GM12878 (cell line): Measurements from ENCODE around the gene DRAP1. TPM values are rescaled to one million over a fixed set of nuclear protein-coding genes. Genes with fewer than 3 reads are reported as not detected.

ENCODE experiments used
- ATAC-seq: fragments of 200-7000 bp; cut with Tn5 transposase; 3 replicates; pipeline ENCODE4 v1.9.1; 2020; ENCODE audit warnings: mild to moderate bottlenecking, moderate library complexity
- BruUV-seq: library from RNA; stranded (reverse); fragments of 400-500 nt; replicated peaks from 2 replicates; lab custom pipeline; 2021; lab: Mats Ljungman, UMichigan
- CTCF ChIA-PET: fragments of 300-600 bp; sonication (Branson Sonifier 250); formaldehyde crosslinking; extraction: SDS; loops from one replicate; lab custom pipeline; 2021; ENCODE audit warnings: inconsistent platforms; lab: Yijun Ruan, JAX
- POLR2A ChIA-PET: fragments of 350-600 bp; formaldehyde crosslinking; extraction: SDS; loops from one replicate; lab custom pipeline; 2021; ENCODE audit warnings: inconsistent platforms; lab: Charles Lee
- RAD21 ChIA-PET: fragments of 300-600 bp; sonication (Branson Sonifier 250); formaldehyde crosslinking; loops from one replicate; lab custom pipeline; 2023; ENCODE audit warnings: antibody characterized with exemption; ENCODE audit not compliant: unreplicated experiment; lab: Charles Lee
- SMC1A ChIA-PET: fragments of 300-600 bp; sonication (Branson Sonifier 250); formaldehyde crosslinking; loops from one replicate; lab custom pipeline; 2023; ENCODE audit not compliant: unreplicated experiment, uncharacterized antibody; lab: Charles Lee
- DNase-seq: peaks from one replicate; pipeline ENCODE4 v3.0.0-alpha.2; 2011; ENCODE audit warnings: low read depth, low spot score
- FAIRE-seq: peaks from 3 replicates; lab custom pipeline; 2011; peaks lifted over from hg19 to GRCh38; lab: Jason Lieb, UNC
- H2AFZ ChIP-seq: 2 replicates; pipeline ENCODE4 v1.6.0; 2011; ENCODE audit warnings: low read depth, low read length, control low read depth; ENCODE audit not compliant: control insufficient read depth
- H3K27ac ChIP-seq: 2 replicates; pipeline ENCODE4 v1.5.1; 2011; ENCODE audit warnings: control low read depth; ENCODE audit not compliant: control insufficient read depth, insufficient read depth
- H3K27me3 ChIP-seq, 2 experiments: replicated peaks in 1 of 2; 2 replicates each; pipeline versions ENCODE4 v1.6.0 to v1.6.1; 2011; ENCODE audit warnings: low read length in 1 of 2; ENCODE audit not compliant: control insufficient read depth in 2 of 2, insufficient read depth in 2 of 2
- H3K36me3 ChIP-seq, 2 experiments: 2 replicates each; pipeline ENCODE4 v1.5.1; 2011; ENCODE audit warnings: low read length in 1 of 2; ENCODE audit not compliant: control insufficient read depth in 2 of 2, insufficient read depth in 2 of 2
- H3K4me1 ChIP-seq: 2 replicates; pipeline ENCODE4 v1.6.1; 2011; ENCODE audit warnings: mild to moderate bottlenecking, low read length, moderate library complexity, mixed read lengths; ENCODE audit not compliant: control insufficient read depth, insufficient read depth
- H3K4me2 ChIP-seq: 2 replicates; pipeline ENCODE4 v1.6.0; 2011; ENCODE audit warnings: control low read depth; ENCODE audit not compliant: control insufficient read depth, insufficient read depth
- H3K4me3 ChIP-seq: fragments of 200-600 bp; sonication (generic); 2 replicates; pipeline ENCODE4 v1.5.1; 2016
- H3K79me2 ChIP-seq: 2 replicates; pipeline ENCODE4 v1.6.0; 2011; ENCODE audit warnings: low read length; ENCODE audit not compliant: control insufficient read depth, insufficient read depth
- H3K9ac ChIP-seq: 2 replicates; pipeline ENCODE4 v1.8.0; 2011; ENCODE audit warnings: low read length, control low read depth, mixed read lengths; ENCODE audit not compliant: control insufficient read depth, insufficient read depth
- H3K9me3 ChIP-seq: replicated peaks from 3 replicates; pipeline ENCODE4 v1.5.1; 2011; ENCODE audit warnings: mild to moderate bottlenecking, low read length; ENCODE audit not compliant: control insufficient read depth, insufficient read depth
- H4K20me1 ChIP-seq: 2 replicates; pipeline ENCODE4 v1.6.0; 2011; ENCODE audit not compliant: control insufficient read depth, insufficient read depth
- BACH1 ChIP-seq: fragments of 450-650 bp; IDR thresholded peaks from 2 replicates; pipeline ENCODE4 v1.6.1; 2017; ENCODE audit warnings: mild to moderate bottlenecking, borderline replicate concordance
- BMI1 ChIP-seq: fragments of 450-650 bp; IDR thresholded peaks from 2 replicates; pipeline ENCODE4 v1.6.1; 2016; ENCODE audit warnings: mild to moderate bottlenecking, moderate library complexity, borderline replicate concordance
- CBFB ChIP-seq: IDR thresholded peaks from 2 replicates; pipeline ENCODE4 v1.6.1; 2016; ENCODE audit warnings: antibody characterized with exemption, low read depth
- CREM ChIP-seq: IDR thresholded peaks from 2 replicates; pipeline ENCODE4 v1.6.1; 2014; ENCODE audit warnings: antibody characterized with exemption, low read depth
- CTCF ChIP-seq, 3 experiments: IDR thresholded peaks in 2 of 3; conservative IDR thresholded peaks in 1 of 3; 2 replicates each; pipeline ENCODE4 v1.5.1; 2011; ENCODE audit warnings: low read depth in 3 of 3, low read length in 3 of 3, mild to moderate bottlenecking in 3 of 3, control low read depth in 2 of 3, moderate library complexity in 2 of 3, inconsistent platforms in 1 of 3, mixed read lengths in 1 of 3; ENCODE audit not compliant: control insufficient read depth in 2 of 3, insufficient read depth in 1 of 3; ENCODE audit errors: extremely low read depth in 1 of 3
- IKZF1 ChIP-seq: fragments of 450-650 bp; conservative IDR thresholded peaks from 2 replicates; pipeline ENCODE4 v1.6.1; 2017; ENCODE audit warnings: antibody characterized with exemption, mild to moderate bottlenecking
- MTA3 ChIP-seq: IDR thresholded peaks from 2 replicates; pipeline ENCODE4 v1.6.1; 2012; ENCODE audit warnings: low read length, inconsistent platforms, borderline replicate concordance
- NR2F1 ChIP-seq: fragments of 450-650 bp; conservative IDR thresholded peaks from 2 replicates; pipeline ENCODE4 v1.6.1; 2017; ENCODE audit warnings: mild to moderate bottlenecking
- NRF1 ChIP-seq: conservative IDR thresholded peaks from 2 replicates; pipeline ENCODE4 v1.6.1; 2011; ENCODE audit warnings: mild to moderate bottlenecking, low read depth, low read length, improper control_type of control experiment
- POLR2AphosphoS2 ChIP-seq: IDR thresholded peaks from 2 replicates; pipeline ENCODE4 v1.6.1; 2011; ENCODE audit warnings: low read depth, mild to moderate bottlenecking, low read length, improper control_type of control experiment, moderate library complexity
- RELB ChIP-seq: fragments of 450-650 bp; IDR thresholded peaks from 2 replicates; pipeline ENCODE4 v1.6.1; 2017; ENCODE audit warnings: low read depth, mild to moderate bottlenecking, moderate library complexity
- RUNX3 ChIP-seq: IDR thresholded peaks from 2 replicates; pipeline ENCODE4 v1.6.1; 2012; ENCODE audit warnings: low read length, inconsistent platforms
- WGBS: methylation state at CpG from one replicate; pipeline ENCODE4 v1.1.6; 2016; ENCODE audit warnings: low lambda C conversion rate; ENCODE audit not compliant: insufficient replicate concordance, insufficient coverage; ENCODE audit errors: missing lambda C conversion rate; 5-methylcytosine and 5-hydroxymethylcytosine counted together
- in situ Hi-C: fragments of 300-500 bp; cut with MboI; formaldehyde crosslinking; loops from 9 replicates; pipeline ENCODE4 v1.14.3; 2018; ENCODE audit warnings: mixed read lengths
- intact Hi-C: fragments of 100-400 bp; cut with micrococcal nuclease; formaldehyde crosslinking; loops from one replicate; pipeline ENCODE4 v1.14.2; 2022; ENCODE audit not compliant: unreplicated experiment
- polyA plus RNA-seq, 11 experiments: library from polyadenylated mRNA; depleted of rRNA in 4 of 11; unstranded in 6 of 11; stranded (reverse) in 5 of 11; fragments of >200 nt; fragmentation: Nextera tagmentation in 4 of 11; fragmentation: Illumina TruSeq in 1 of 11; extraction: Ambion mirVana in 4 of 11; extraction: Trizol in 1 of 11; gene quantifications; 1 replicate in 1 of 11; 2 replicates in 10 of 11; pipeline versions ENCODE4 v1.2.1 to v1.2.3, GENCODE V29; 2011 to 2016; ENCODE audit warnings: inconsistent platforms in 2 of 11, missing spikeins in 2 of 11, low read depth in 1 of 11
- total RNA-seq, 4 experiments: library from RNA; depleted of rRNA in 3 of 4; stranded (reverse); fragments of >200 nt in 3 of 4; fragmentation: Illumina TruSeq in 1 of 4; extraction: Trizol in 1 of 4; gene quantifications; 2 replicates each; pipeline versions ENCODE4 v1.2.1 to v1.2.3, GENCODE V29; 2013 to 2021
- TF ChIP-seq, protein P1 (sequence below): IDR thresholded peaks from 2 replicates; pipeline ENCODE4 v1.6.1; 2011; ENCODE audit warnings: low read depth, mild to moderate bottlenecking, low read length, moderate library complexity, borderline replicate concordance; ENCODE audit errors: extremely low read depth

Gene DRAP1
- total and polyA plus RNA-seq, 10 of the 15 experiments (the other 5 are each of a cell fraction or from before 2014, with no cell fraction given) = 9.4 to 163 (median 114) TPM

DNA sequence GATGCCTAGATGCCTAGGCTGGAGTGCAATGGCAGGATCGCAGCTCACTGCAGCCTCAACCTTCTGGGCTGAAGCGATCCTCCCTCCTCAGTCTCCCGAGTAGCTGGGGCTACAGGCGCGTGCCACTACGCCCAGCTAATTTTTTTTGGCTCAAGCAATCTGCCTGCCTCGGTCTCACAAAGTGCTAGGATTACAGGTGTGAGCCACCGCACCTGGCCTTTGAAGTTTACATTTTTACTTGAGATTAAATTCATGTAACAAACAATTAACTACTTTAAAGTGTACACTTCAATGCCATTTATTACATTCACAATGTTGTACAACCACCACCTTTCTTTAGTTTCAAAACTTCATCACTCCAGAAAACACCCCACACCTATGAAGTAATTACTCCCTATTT is 15.5 kb upstream of the DRAP1 start (continued):
- TF ChIP-seq RELB = no peak
- no peak for TF ChIP-seq CBFB

- Histone ChIP-seq H3K79me2 (no peaks in the 10 kb centered on the region), H3K36me3 (no peaks in the 10 kb centered on the region), H3K4me1 (peaks cover 11% of the 10 kb centered on the region), H3K27me3 (no peaks in the 10 kb centered on the region; a peak in 1 of 4 replicates), H2AFZ (no peak overlapping the region), H3K9ac (no peak overlapping the region), H3K27ac (no peak overlapping the region), H4K20me1 (no peaks in the 10 kb centered on the region), H3K9me3 (no peaks in the 10 kb centered on the region), H3K4me2 (no peak overlapping the region), H3K4me3 (no peak overlapping the region)
- BruUV-seq = no TSS peak
- in situ Hi-C loops = no loop called here
- DNase-seq (no peak), FAIRE-seq (no peak), ATAC-seq (no peak)
- CTCF ChIA-PET = interaction anchor here (1.1 to 1.8 kb wide), 3 partner anchors 12 to 116 kb away, joined by 4 read pairs; partner anchors contain the start of gene C11orf68
- intact Hi-C loops = no loop called here
- WGBS = 83% methylated on average over 5 of the region's 5 CpGs
- RAD21 ChIA-PET = interaction anchor here (0.6 kb wide), 1 partner anchor 18 kb away, joined by 5 read pairs; the partner anchor contains the start of gene FIBP
- SMC1A ChIA-PET = interaction anchor here (1.1 to 1.7 kb wide), 4 partner anchors 9 to 18 kb away, joined by 4 to 6 read pairs (median 5); partner anchors contain the start of gene FIBP
- POLR2A ChIA-PET = interaction anchor here (0.7 to 1.2 kb wide), 3 partner anchors 14 to 142 kb away, joined by 3 to 4 read pairs (median 3); no protein-coding TSS in a partner anchor
- no peak for TF ChIP-seq RELB
- no peak for TF ChIP-seq CREM
- TF ChIP-seq NR2F1 = no peak
- no peak for TF ChIP-seq CTCF (IDR thresholded peaks at IDR 0.05 in 2 of 3, conservative IDR thresholded peaks at IDR 0.05 in 1 of 3; ENCODE audit: control insufficient read depth in 2 of 3, extremely low read depth in 1 of 3, insufficient read depth in 1 of 3, low read depth in 3 of 3, low read length in 3 of 3)
- TF ChIP-seq IKZF1 = no peak
- TF ChIP-seq BACH1 = no peak
- TF ChIP-seq RUNX3 = no peak
- no peak for TF ChIP-seq MTA3
- TF ChIP-seq, protein P1, sequence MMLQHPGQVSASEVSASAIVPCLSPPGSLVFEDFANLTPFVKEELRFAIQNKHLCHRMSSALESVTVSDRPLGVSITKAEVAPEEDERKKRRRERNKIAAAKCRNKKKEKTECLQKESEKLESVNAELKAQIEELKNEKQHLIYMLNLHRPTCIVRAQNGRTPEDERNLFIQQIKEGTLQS = no peak
- TF ChIP-seq POLR2AphosphoS2 = no peak
- TF ChIP-seq NRF1 = no peak
- TF ChIP-seq BMI1 = no peak
Observed at GRCh38 chr11:65906602-65907001, 12.6 kb upstream of the DRAP1 start.
